GM23338 (cell line): ENCODE measurements around the gene GPR34. TPM values are rescaled to one million over a fixed set of nuclear protein-coding genes. Genes with fewer than 3 reads are reported as not detected.

ENCODE experiments used
- ATAC-seq: fragments of 200-7000 bp; cut with Tn5 transposase; 3 replicates; pipeline ENCODE4 v1.9.1; 2020
- DNase-seq: peaks from one replicate; pipeline ENCODE4 v3.0.0-alpha.2; 2015; ENCODE audit warnings: low spot score
- H2AFZ ChIP-seq: fragments of 200-600 bp; sonication (generic); 2 replicates; pipeline ENCODE4 v1.8.0; 2016; ENCODE audit warnings: antibody characterized with exemption, mild to moderate bottlenecking, moderate library complexity
- H3F3A ChIP-seq: fragments of 200-600 bp; sonication (generic); replicated peaks from 2 replicates; pipeline ENCODE4 v1.8.0; 2017; ENCODE audit warnings: antibody characterized with exemption, mixed run types, low read depth
- H3K27ac ChIP-seq: fragments of 200-600 bp; sonication (generic); 2 replicates; pipeline ENCODE4 v1.6.1; 2016; ENCODE audit warnings: low read depth
- H3K27me3 ChIP-seq: fragments of 200-600 bp; sonication (generic); 2 replicates; pipeline ENCODE4 v1.8.0; 2016; ENCODE audit warnings: mild to moderate bottlenecking, mixed run types, moderate library complexity; ENCODE audit not compliant: insufficient read depth
- H3K36me3 ChIP-seq: fragments of 200-600 bp; sonication (generic); 2 replicates; pipeline ENCODE4 v1.8.0; 2016; ENCODE audit warnings: mild to moderate bottlenecking; ENCODE audit not compliant: insufficient read depth
- H3K4me1 ChIP-seq: fragments of 200-600 bp; sonication (generic); 2 replicates; pipeline ENCODE4 v1.8.0; 2016; ENCODE audit warnings: mild to moderate bottlenecking, moderate library complexity; ENCODE audit not compliant: insufficient read depth
- H3K4me2 ChIP-seq: fragments of 200-600 bp; sonication (generic); 2 replicates; pipeline ENCODE4 v1.7.1; 2017; ENCODE audit warnings: mixed run types
- H3K4me3 ChIP-seq: fragments of 200-600 bp; sonication (generic); 2 replicates; pipeline ENCODE4 v1.6.1; 2016; ENCODE audit warnings: mixed run types
- H3K79me2 ChIP-seq: fragments of 200-600 bp; sonication (generic); replicated peaks from 2 replicates; pipeline ENCODE4 v1.8.0; 2017; ENCODE audit warnings: mild to moderate bottlenecking; ENCODE audit not compliant: insufficient read depth
- H3K9me2 ChIP-seq: fragments of 200-600 bp; sonication (generic); 2 replicates; pipeline ENCODE4 v1.8.0; 2017; ENCODE audit not compliant: insufficient read depth
- H4K20me1 ChIP-seq: fragments of 200-600 bp; sonication (generic); replicated peaks from 2 replicates; pipeline ENCODE4 v1.8.0; 2017; ENCODE audit warnings: mild to moderate bottlenecking; ENCODE audit not compliant: insufficient read depth
- H3K27ac Mint-ChIP-seq: 2 replicates; pipeline ENCODE4 v1.8.0; 2020; ENCODE audit warnings: inconsistent platforms, mild to moderate bottlenecking, moderate library complexity, mixed read lengths
- H3K27me3 Mint-ChIP-seq: 3 replicates; pipeline ENCODE4 v1.8.0; 2022; ENCODE audit warnings: low read depth, mild to moderate bottlenecking, moderate library complexity, mixed read lengths, inconsistent platforms; ENCODE audit not compliant: insufficient read depth, poor library complexity
- H3K36me3 Mint-ChIP-seq: 3 replicates; pipeline ENCODE4 v1.8.0; 2021; ENCODE audit warnings: low read depth, mild to moderate bottlenecking, inconsistent platforms, moderate library complexity, mixed read lengths
- H3K4me1 Mint-ChIP-seq: 3 replicates; pipeline ENCODE4 v1.8.0; 2020; ENCODE audit warnings: mild to moderate bottlenecking, inconsistent platforms, mixed read lengths
- H3K4me3 Mint-ChIP-seq: 3 replicates; pipeline ENCODE4 v1.8.0; 2021; ENCODE audit warnings: moderate library complexity, mild to moderate bottlenecking, inconsistent platforms, mixed read lengths
- H3K9me3 Mint-ChIP-seq: 3 replicates; pipeline ENCODE4 v1.8.0; 2020; ENCODE audit warnings: moderate library complexity, mild to moderate bottlenecking, inconsistent platforms, mixed read lengths
- CREB1 ChIP-seq: fragments of 250-450 bp; sonication (Bioruptor Pico); IDR thresholded peaks from 2 replicates; pipeline ENCODE4 v1.5.0; 2020; ENCODE audit warnings: low read depth, mild to moderate bottlenecking, moderate library complexity
- EZH2 ChIP-seq: fragments of 200-600 bp; sonication (generic); IDR thresholded peaks from one replicate; pipeline ENCODE4 v1.8.0; 2017; ENCODE audit warnings: antibody characterized with exemption, mild to moderate bottlenecking, low read depth; ENCODE audit not compliant: unreplicated experiment
- EZH2phosphoT487 ChIP-seq: fragments of 200-600 bp; sonication (generic); IDR thresholded peaks from one replicate; pipeline ENCODE4 v1.8.1; 2018; ENCODE audit warnings: antibody characterized with exemption; ENCODE audit not compliant: unreplicated experiment
- JUNB ChIP-seq: IDR thresholded peaks from one replicate; pipeline ENCODE4 v1.6.1; 2016; ENCODE audit warnings: antibody characterized with exemption; ENCODE audit not compliant: unreplicated experiment
- NANOG ChIP-seq: IDR thresholded peaks from 2 replicates; pipeline ENCODE4 v1.6.1; 2016; ENCODE audit warnings: antibody characterized with exemption, borderline replicate concordance
- POLR2AphosphoS5 ChIP-seq: IDR thresholded peaks from 2 replicates; pipeline ENCODE4 v1.6.1; 2016; ENCODE audit warnings: antibody characterized with exemption, low read depth
- STAT1 ChIP-seq: IDR thresholded peaks from one replicate; pipeline ENCODE4 v1.6.1; 2016; ENCODE audit warnings: antibody characterized with exemption; ENCODE audit not compliant: unreplicated experiment
- ZNF114 ChIP-seq: fragments of 250-450 bp; sonication (Bioruptor Pico); IDR thresholded peaks from 2 replicates; pipeline ENCODE4 v1.5.0; 2020; ENCODE audit warnings: mild to moderate bottlenecking, moderate library complexity
- ZNF331 ChIP-seq: fragments of 250-450 bp; sonication (Bioruptor Pico); IDR thresholded peaks from 2 replicates; pipeline ENCODE4 v1.5.0; 2020; ENCODE audit warnings: low read depth, mild to moderate bottlenecking, moderate library complexity
- polyA plus RNA-seq: library from polyadenylated mRNA; unstranded; fragments of >200 nt; fragmentation: Nextera tagmentation; extraction: Ambion mirVana; gene quantifications from 2 replicates; pipeline ENCODE4 v1.2.1, GENCODE V29; 2016
- total RNA-seq: library from RNA; depleted of rRNA; stranded (reverse); fragments of >200 nt; shearing (Covaris generic); gene quantifications from 2 replicates; pipeline ENCODE4 v1.2.3, GENCODE V29; 2014
- TF ChIP-seq, protein P1 (sequence below): fragments of 250-450 bp; sonication (Bioruptor Pico); IDR thresholded peaks from 2 replicates; pipeline ENCODE4 v1.5.0; 2020; ENCODE audit warnings: mild to moderate bottlenecking, moderate library complexity
- TF ChIP-seq, protein P2 (sequence below): IDR thresholded peaks from one replicate; pipeline ENCODE4 v1.6.1; 2018; ENCODE audit warnings: antibody characterized with exemption; ENCODE audit not compliant: unreplicated experiment
- TF ChIP-seq, protein P3 (sequence below), 2 experiments: fragments of 200-600 bp in 1 of 2; sonication (generic) in 1 of 2; conservative IDR thresholded peaks; 2 replicates each; pipeline versions ENCODE4 v1.5.1 to v1.6.1; 2016 to 2017; ENCODE audit warnings: antibody characterized with exemption in 2 of 2, low read depth in 2 of 2, mild to moderate bottlenecking in 2 of 2, moderate library complexity in 1 of 2
- TF ChIP-seq, protein P4 (sequence below): IDR thresholded peaks from 2 replicates; pipeline ENCODE4 v1.6.1; 2016; ENCODE audit warnings: antibody characterized with exemption

Gene GPR34
- total and polyA plus RNA-seq, 2 experiments from 2014 or later, result 0.55 TPM; not detected in 1

DNA sequence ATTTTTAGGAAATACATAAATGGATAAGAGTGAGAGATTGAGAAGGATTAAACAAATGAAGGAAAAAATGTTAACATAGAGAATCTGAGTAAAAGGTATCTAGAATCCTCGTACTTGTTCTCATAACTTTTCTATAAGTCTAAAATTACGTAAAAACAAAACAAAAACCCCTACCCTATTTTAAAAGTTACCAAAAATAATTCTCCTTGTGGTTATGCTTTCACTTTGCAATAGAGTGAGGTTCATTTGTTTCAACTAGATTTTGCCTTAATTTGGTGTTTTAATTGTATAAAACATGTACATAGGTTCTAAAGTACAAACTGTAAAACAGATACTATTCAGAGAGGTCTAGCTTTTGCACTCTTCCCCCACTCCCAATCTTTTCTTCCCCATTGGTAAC is 3.8 kb upstream of the GPR34 start (continued):
- TF ChIP-seq STAT1 (no peak), CREB1 (CRISPR knock-in tag) (no peak), ZNF114 (CRISPR knock-in tag) (no peak), EZH2phosphoT487 (no peak)

DNA sequence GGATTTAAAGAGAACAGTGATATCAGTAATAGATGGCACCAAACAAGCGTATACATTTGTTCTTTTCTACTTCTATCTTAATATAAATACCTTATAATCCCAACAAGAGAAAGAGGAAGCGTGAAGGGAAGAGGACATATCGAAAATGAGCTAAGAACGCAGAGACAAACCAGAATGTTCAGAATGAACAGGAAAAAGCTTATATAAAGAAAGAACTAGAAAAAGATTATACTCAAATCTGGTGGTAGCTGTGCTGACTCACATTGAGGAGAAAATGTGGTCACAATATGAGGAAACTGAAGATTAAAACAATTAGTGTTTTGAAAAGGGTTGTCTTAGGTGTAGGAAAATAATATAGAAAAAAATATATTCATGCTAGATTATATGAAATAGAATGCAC is 2.0 kb upstream of the GPR34 start:
- Mint-ChIP-seq H3K4me3 (no peak overlapping the region), H3K27ac (no peak overlapping the region), H3K36me3 (no peaks in the 10 kb centered on the region), H3K27me3 (no peaks in the 10 kb centered on the region), H3K9me3 (no peaks in the 10 kb centered on the region), H3K4me1 (no peaks in the 10 kb centered on the region)
- no peaks in the 10 kb centered on the region for H3K4me1 ChIP-seq
- no peak overlapping the region for H3K4me3 ChIP-seq
- DNase-seq, result no peak
- H3K27ac ChIP-seq, result no peak overlapping the region
- no peaks in the 10 kb centered on the region for H4K20me1 ChIP-seq
- no peaks in the 10 kb centered on the region for H3K9me2 ChIP-seq
- ATAC-seq, result no peak
- H3K27me3 ChIP-seq, result no peaks in the 10 kb centered on the region
- no peaks in the 10 kb centered on the region for H3K79me2 ChIP-seq
- H3K4me2 ChIP-seq, result no peak overlapping the region
- no peaks in the 10 kb centered on the region for H3K36me3 ChIP-seq
- H3F3A ChIP-seq, result no peaks in the 10 kb centered on the region
- H2AFZ ChIP-seq, result no peak overlapping the region
- TF ChIP-seq POLR2AphosphoS5, result no peak
- TF ChIP-seq, protein P1, sequence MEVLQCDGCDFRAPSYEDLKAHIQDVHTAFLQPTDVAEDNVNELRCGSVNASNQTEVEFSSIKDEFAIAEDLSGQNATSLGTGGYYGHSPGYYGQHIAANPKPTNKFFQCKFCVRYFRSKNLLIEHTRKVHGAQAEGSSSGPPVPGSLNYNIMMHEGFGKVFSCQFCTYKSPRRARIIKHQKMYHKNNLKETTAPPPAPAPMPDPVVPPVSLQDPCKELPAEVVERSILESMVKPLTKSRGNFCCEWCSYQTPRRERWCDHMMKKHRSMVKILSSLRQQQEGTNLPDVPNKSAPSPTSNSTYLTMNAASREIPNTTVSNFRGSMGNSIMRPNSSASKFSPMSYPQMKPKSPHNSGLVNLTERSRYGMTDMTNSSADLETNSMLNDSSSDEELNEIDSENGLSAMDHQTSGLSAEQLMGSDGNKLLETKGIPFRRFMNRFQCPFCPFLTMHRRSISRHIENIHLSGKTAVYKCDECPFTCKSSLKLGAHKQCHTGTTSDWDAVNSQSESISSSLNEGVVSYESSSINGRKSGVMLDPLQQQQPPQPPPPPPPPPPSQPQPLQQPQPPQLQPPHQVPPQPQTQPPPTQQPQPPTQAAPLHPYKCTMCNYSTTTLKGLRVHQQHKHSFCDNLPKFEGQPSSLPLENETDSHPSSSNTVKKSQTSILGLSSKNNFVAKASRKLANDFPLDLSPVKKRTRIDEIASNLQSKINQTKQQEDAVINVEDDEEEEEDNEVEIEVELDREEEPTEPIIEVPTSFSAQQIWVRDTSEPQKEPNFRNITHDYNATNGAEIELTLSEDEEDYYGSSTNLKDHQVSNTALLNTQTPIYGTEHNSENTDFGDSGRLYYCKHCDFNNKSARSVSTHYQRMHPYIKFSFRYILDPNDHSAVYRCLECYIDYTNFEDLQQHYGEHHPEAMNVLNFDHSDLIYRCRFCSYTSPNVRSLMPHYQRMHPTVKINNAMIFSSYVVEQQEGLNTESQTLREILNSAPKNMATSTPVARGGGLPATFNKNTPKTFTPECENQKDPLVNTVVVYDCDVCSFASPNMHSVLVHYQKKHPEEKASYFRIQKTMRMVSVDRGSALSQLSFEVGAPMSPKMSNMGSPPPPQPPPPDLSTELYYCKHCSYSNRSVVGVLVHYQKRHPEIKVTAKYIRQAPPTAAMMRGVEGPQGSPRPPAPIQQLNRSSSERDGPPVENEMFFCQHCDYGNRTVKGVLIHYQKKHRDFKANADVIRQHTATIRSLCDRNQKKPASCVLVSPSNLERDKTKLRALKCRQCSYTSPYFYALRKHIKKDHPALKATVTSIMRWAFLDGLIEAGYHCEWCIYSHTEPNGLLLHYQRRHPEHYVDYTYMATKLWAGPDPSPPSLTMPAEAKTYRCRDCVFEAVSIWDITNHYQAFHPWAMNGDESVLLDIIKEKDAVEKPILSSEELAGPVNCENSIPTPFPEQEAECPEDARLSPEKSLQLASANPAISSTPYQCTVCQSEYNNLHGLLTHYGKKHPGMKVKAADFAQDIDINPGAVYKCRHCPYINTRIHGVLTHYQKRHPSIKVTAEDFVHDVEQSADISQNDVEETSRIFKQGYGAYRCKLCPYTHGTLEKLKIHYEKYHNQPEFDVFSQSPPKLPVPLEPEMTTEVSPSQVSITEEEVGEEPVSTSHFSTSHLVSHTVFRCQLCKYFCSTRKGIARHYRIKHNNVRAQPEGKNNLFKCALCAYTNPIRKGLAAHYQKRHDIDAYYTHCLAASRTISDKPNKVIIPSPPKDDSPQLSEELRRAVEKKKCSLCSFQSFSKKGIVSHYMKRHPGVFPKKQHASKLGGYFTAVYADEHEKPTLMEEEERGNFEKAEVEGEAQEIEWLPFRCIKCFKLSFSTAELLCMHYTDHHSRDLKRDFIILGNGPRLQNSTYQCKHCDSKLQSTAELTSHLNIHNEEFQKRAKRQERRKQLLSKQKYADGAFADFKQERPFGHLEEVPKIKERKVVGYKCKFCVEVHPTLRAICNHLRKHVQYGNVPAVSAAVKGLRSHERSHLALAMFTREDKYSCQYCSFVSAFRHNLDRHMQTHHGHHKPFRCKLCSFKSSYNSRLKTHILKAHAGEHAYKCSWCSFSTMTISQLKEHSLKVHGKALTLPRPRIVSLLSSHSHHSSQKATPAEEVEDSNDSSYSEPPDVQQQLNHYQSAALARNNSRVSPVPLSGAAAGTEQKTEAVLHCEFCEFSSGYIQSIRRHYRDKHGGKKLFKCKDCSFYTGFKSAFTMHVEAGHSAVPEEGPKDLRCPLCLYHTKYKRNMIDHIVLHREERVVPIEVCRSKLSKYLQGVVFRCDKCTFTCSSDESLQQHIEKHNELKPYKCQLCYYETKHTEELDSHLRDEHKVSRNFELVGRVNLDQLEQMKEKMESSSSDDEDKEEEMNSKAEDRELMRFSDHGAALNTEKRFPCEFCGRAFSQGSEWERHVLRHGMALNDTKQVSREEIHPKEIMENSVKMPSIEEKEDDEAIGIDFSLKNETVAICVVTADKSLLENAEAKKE, result no peak
- no peak for TF ChIP-seq CREB1 (CRISPR knock-in tag)
- TF ChIP-seq STAT1, result no peak
- no peak for TF ChIP-seq NANOG
- TF ChIP-seq, protein P2, sequence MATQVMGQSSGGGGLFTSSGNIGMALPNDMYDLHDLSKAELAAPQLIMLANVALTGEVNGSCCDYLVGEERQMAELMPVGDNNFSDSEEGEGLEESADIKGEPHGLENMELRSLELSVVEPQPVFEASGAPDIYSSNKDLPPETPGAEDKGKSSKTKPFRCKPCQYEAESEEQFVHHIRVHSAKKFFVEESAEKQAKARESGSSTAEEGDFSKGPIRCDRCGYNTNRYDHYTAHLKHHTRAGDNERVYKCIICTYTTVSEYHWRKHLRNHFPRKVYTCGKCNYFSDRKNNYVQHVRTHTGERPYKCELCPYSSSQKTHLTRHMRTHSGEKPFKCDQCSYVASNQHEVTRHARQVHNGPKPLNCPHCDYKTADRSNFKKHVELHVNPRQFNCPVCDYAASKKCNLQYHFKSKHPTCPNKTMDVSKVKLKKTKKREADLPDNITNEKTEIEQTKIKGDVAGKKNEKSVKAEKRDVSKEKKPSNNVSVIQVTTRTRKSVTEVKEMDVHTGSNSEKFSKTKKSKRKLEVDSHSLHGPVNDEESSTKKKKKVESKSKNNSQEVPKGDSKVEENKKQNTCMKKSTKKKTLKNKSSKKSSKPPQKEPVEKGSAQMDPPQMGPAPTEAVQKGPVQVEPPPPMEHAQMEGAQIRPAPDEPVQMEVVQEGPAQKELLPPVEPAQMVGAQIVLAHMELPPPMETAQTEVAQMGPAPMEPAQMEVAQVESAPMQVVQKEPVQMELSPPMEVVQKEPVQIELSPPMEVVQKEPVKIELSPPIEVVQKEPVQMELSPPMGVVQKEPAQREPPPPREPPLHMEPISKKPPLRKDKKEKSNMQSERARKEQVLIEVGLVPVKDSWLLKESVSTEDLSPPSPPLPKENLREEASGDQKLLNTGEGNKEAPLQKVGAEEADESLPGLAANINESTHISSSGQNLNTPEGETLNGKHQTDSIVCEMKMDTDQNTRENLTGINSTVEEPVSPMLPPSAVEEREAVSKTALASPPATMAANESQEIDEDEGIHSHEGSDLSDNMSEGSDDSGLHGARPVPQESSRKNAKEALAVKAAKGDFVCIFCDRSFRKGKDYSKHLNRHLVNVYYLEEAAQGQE, result no peak
- TF ChIP-seq, protein P3, sequence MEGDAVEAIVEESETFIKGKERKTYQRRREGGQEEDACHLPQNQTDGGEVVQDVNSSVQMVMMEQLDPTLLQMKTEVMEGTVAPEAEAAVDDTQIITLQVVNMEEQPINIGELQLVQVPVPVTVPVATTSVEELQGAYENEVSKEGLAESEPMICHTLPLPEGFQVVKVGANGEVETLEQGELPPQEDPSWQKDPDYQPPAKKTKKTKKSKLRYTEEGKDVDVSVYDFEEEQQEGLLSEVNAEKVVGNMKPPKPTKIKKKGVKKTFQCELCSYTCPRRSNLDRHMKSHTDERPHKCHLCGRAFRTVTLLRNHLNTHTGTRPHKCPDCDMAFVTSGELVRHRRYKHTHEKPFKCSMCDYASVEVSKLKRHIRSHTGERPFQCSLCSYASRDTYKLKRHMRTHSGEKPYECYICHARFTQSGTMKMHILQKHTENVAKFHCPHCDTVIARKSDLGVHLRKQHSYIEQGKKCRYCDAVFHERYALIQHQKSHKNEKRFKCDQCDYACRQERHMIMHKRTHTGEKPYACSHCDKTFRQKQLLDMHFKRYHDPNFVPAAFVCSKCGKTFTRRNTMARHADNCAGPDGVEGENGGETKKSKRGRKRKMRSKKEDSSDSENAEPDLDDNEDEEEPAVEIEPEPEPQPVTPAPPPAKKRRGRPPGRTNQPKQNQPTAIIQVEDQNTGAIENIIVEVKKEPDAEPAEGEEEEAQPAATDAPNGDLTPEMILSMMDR (conservative IDR thresholded peaks at IDR 0.05; ENCODE audit: low read depth in 2 of 2), result no peak
- TF ChIP-seq EZH2, result no peak
- no peak for TF ChIP-seq JUNB
- TF ChIP-seq ZNF331 (CRISPR knock-in tag), result no peak
- TF ChIP-seq, protein P4, sequence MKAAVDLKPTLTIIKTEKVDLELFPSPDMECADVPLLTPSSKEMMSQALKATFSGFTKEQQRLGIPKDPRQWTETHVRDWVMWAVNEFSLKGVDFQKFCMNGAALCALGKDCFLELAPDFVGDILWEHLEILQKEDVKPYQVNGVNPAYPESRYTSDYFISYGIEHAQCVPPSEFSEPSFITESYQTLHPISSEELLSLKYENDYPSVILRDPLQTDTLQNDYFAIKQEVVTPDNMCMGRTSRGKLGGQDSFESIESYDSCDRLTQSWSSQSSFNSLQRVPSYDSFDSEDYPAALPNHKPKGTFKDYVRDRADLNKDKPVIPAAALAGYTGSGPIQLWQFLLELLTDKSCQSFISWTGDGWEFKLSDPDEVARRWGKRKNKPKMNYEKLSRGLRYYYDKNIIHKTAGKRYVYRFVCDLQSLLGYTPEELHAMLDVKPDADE, result no peak
- TF ChIP-seq ZNF114 (CRISPR knock-in tag), result no peak
- no peak for TF ChIP-seq EZH2phosphoT487
